Heart left ventricle (tissue), 16 donors: ENCODE measurements around the gene ABCD1. TPM values are rescaled to one million over a fixed set of nuclear protein-coding genes. Genes with fewer than 3 reads are reported as not detected.
A peak's percentile ranks its signal among the peaks of the same experiment; 100 is the strongest.

Experiments used
- ATAC-seq, 4 donors: fragments of 200-7000 bp; cut with Tn5 transposase; one replicate each; pipeline ENCODE4 v1.9.1; 2020 to 2022; ENCODE audit warnings: moderate library complexity in 4 of 4, mild to moderate bottlenecking in 3 of 4, moderate number of reproducible peaks in 1 of 4
- DNase-seq, 5 donors: peaks; one replicate each; pipeline ENCODE4 v3.0.0-alpha.2; 2020
- H3K27ac ChIP-seq, 12 donors: fragments of 200-600 bp; sonication (generic) in 4 of 12; one replicate each; pipeline versions ENCODE4 v1.5.0 to v1.8.0; 2016 to 2022; ENCODE audit warnings: mild to moderate bottlenecking in 2 of 12
- H3K27me3 ChIP-seq, 9 donors: fragments of 200-600 bp; sonication (generic) in 2 of 9; one replicate each; pipeline versions ENCODE4 v1.5.1 to v1.8.0; 2016 to 2022; ENCODE audit warnings: mild to moderate bottlenecking in 3 of 9
- H3K36me3 ChIP-seq, 9 donors: fragments of 200-600 bp; sonication (generic) in 2 of 9; one replicate each; pipeline versions ENCODE4 v1.5.0 to v1.8.0; 2018 to 2022; ENCODE audit warnings: mild to moderate bottlenecking in 2 of 9
- H3K4me1 ChIP-seq, 12 donors: fragments of 200-600 bp; sonication (generic) in 4 of 12; one replicate each; pipeline versions ENCODE4 v1.5.0 to v1.8.0; 2016 to 2022; ENCODE audit warnings: mild to moderate bottlenecking in 3 of 12
- H3K4me3 ChIP-seq, 12 donors: fragments of 200-600 bp; sonication (generic) in 4 of 12; one replicate each; pipeline versions ENCODE4 v1.5.0 to v1.8.0; 2017 to 2022; ENCODE audit warnings: mild to moderate bottlenecking in 9 of 12, moderate library complexity in 4 of 12
- H3K9me3 ChIP-seq, 12 donors: fragments of 200-600 bp; sonication (generic) in 4 of 12; one replicate each; pipeline versions ENCODE4 v1.5.0 to v1.8.0; 2016 to 2022; ENCODE audit warnings: mild to moderate bottlenecking in 1 of 12
- POLR2A ChIP-seq, 2 donors: fragments of 450-650 bp; IDR thresholded peaks; one replicate each; pipeline ENCODE4 v1.6.1; 2017; ENCODE audit warnings: antibody characterized with exemption in 2 of 2, mild to moderate bottlenecking in 2 of 2, moderate library complexity in 2 of 2
- WGBS, 4 donors: extraction: QIAGEN DNeasy Blood & Tissue Kit in 2 of 4; methylation state at CpG; one replicate each; pipeline versions ENCODE4 v1.1.5 to v1.1.7; 2013 to 2018; 5-methylcytosine and 5-hydroxymethylcytosine counted together
- intact Hi-C, 10 donors: fragments of 100-400 bp; cut with DNase I; formaldehyde crosslinking; loops; one replicate each; pipeline versions ENCODE4 v1.11.1 to v1.14.2; 2022
- polyA plus RNA-seq, 2 donors: library from polyadenylated mRNA; stranded (reverse); fragments of 200-250 nt; gene quantifications; one replicate each; pipeline ENCODE4 v1.2.3, GENCODE V29; 2013
- total RNA-seq, 9 donors: library from RNA; depleted of rRNA in 2 of 9; stranded (reverse); fragments of >200 nt in 2 of 9; fragmentation: NEBNext Ultra II Directional in 3 of 9; extraction: Animal tissue kit (Norgen Biotek cat#: 25700) in 3 of 9; gene quantifications; one replicate each; pipeline versions ENCODE4 v1.1.0 to v1.2.4, GENCODE V29; 2016 to 2023
- TF ChIP-seq, protein P1 (sequence below), 12 donors: fragments of 200-600 bp; sonication (generic) in 4 of 12; IDR thresholded peaks; one replicate each; pipeline versions ENCODE4 v1.5.0 to v1.8.0; 2018 to 2022; ENCODE audit warnings: antibody characterized with exemption in 12 of 12, mild to moderate bottlenecking in 5 of 12
- donor health status: ischemic (EF 13 %, LVEDD 7.1; RV severe dilation, severe dysfunction).
- donor health status: healthy with polysubstance abuse.
- donor health status: DM: no; HTN: yes; CAD: no.
- donor health status: DM: no; HTN: no; CAD: no.
- donor health status: ischemic (EF 25% LVEDD 6.9; RV normal size, moderate dysfunction).
- donor health status: ischemic (EF 25% LVEDD 5.7; RV mildly dilated, moderate dysfunction).
- donor health status: healthy.
- donor health status: DM: yes; HTN: yes; CAD: no.
- donor health status: ischemic (EF 35%, LVEDD 5.7; RV mildly dilated, moderate dysfunction).
- donor health status: nonischemic (EF 11% LVEDD 7.7; RV severe dilation, severe dysfunction).
- donor health status: DM: yes; HTN: yes; CAD: no.
- donor health status: PGD.
- donor health status: ischemic (EF 29% LVEDD 5.4; RV normal size, mild dysfunction).
- donor health status: nonischemic (EF 23%, LVEDD 6.1; RV moderate dilation, normal function).

Gene ABCD1
- total and polyA plus RNA-seq, 11 donors: 12.9 to 25.6 (median 15.6) TPM

DNA sequence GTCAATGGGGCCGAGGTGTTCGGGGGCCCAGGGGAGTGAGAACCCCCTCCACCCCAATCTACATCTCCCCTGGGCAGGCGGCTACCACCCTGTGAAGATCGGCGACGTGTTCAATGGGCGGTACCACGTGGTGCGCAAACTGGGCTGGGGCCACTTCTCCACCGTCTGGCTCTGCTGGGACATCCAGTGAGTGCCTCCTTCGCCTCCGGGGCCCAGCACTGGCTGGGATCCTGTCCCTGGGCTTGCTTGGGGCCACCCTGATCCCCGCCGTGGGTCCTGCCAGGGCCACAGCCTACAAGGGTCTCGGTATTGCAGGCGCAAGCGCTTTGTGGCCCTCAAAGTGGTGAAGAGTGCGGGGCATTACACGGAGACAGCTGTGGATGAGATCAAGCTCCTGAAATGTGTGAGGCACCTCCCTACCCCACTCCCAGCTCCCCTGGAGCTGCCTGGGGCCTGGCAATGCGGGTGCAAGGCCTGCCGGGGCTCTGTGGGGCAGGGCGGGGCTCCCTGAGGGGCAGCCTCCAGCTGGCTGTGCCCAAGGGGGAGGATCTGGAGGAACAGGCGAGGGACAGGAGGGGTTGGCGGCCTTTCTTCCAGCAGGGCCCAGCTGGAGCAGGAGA is 56.9 kb downstream of the ABCD1 start:
- intact Hi-C loops: no loop called here
- ATAC-seq (peak; percentile 57 to 75 (median 64)), DNase-seq (peak in 1 of 5 donors; percentile 24)
- Histone ChIP-seq H3K36me3 (peaks cover 0 to 34% (median 5%) of the 10 kb centered on the region in 9 donors), H3K27ac (peak overlapping the region in 11 of 12 donors; percentile 57 to 89 (median 76)), H3K4me3 (peak overlapping the region in 9 of 12 donors; percentile 25 to 50 (median 39)), H3K27me3 (peaks cover 0 to 23% (median 0%) of the 10 kb centered on the region in 9 donors), H3K4me1 (peaks cover 0 to 21% (median 2%) of the 10 kb centered on the region in 12 donors), H3K9me3 (no peaks in the 10 kb centered on the region)
- WGBS, 4 donors: 48 to 67% (median 53%) methylated on average over 10 to 24 of the region's 24 CpGs
- TF ChIP-seq, protein P1, sequence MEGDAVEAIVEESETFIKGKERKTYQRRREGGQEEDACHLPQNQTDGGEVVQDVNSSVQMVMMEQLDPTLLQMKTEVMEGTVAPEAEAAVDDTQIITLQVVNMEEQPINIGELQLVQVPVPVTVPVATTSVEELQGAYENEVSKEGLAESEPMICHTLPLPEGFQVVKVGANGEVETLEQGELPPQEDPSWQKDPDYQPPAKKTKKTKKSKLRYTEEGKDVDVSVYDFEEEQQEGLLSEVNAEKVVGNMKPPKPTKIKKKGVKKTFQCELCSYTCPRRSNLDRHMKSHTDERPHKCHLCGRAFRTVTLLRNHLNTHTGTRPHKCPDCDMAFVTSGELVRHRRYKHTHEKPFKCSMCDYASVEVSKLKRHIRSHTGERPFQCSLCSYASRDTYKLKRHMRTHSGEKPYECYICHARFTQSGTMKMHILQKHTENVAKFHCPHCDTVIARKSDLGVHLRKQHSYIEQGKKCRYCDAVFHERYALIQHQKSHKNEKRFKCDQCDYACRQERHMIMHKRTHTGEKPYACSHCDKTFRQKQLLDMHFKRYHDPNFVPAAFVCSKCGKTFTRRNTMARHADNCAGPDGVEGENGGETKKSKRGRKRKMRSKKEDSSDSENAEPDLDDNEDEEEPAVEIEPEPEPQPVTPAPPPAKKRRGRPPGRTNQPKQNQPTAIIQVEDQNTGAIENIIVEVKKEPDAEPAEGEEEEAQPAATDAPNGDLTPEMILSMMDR (IDR thresholded peaks at IDR 0.05): no peak
- no peak for TF ChIP-seq POLR2A (IDR thresholded peaks at IDR 0.05)

DNA sequence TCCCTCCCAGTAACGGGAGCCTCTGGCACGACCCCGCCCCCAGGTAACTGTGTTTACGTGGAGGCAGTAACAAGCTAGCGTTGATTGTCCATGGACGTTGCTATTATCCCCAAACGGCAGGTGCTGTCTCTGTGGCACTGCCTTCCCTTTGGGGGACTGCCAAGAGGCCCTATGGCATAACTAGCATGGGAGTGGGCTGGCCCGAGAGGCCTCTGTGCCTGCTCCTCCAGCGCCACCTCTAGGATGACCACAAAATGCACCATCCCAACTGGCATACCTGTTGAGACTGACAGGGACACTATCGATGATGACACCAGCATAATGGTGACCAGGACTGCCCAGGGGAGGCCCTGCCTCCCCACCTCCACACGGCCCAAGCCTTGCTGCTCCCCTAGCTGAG is 57.7 kb downstream of the ABCD1 start:
- WGBS, 4 donors: 45 to 67% (median 55%) methylated on average over 4 to 11 of the region's 11 CpGs
- Histone ChIP-seq H3K36me3 (peaks cover 0 to 42% (median 9%) of the 10 kb centered on the region in 9 donors), H3K4me3 (peak overlapping the region in 2 of 12 donors; percentile 36 to 40), H3K9me3 (no peaks in the 10 kb centered on the region), H3K27ac (peak overlapping the region in 3 of 12 donors; percentile 76 to 88 (median 87)), H3K4me1 (peaks cover 0 to 21% (median 2%) of the 10 kb centered on the region in 12 donors), H3K27me3 (peaks cover 0 to 23% (median 0%) of the 10 kb centered on the region in 9 donors)
- ATAC-seq: peak in 1 of 4 donors; percentile 22
- DNase-seq: no peak
- TF ChIP-seq, protein P1 (IDR thresholded peaks at IDR 0.05): peak in 1 of 12 donors; percentile 10
- TF ChIP-seq POLR2A (IDR thresholded peaks at IDR 0.05): no peak
- intact Hi-C loops: no loop called here

DNA sequence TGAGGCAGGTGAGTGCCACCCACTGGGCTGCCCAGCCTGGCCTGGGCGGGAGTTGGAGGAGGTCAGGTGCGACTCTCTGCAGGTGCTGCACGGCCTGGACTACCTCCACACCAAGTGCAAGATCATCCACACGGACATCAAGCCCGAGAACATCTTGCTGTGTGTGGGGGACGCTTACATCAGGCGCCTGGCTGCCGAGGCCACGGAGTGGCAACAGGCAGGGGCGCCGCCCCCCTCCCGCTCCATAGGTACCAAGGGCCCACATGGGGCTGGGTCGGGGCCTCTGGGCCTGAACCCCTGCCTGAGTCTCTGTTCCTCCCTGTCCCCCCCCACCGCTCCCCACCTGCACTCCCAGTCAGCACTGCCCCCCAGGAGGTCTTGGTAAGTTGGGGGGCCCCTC is 58.2 kb downstream of the ABCD1 start:
- no peak for DNase-seq
- peaks cover 0 to 18% (median 0%) of the 10 kb centered on the region in 9 donors for H3K27me3 ChIP-seq
- TF ChIP-seq POLR2A (IDR thresholded peaks at IDR 0.05): no peak
- TF ChIP-seq, protein P1 (IDR thresholded peaks at IDR 0.05): no peak
- no peaks in the 10 kb centered on the region for H3K9me3 ChIP-seq
- intact Hi-C loops: no loop called here
- H3K4me1 ChIP-seq: peaks cover 0 to 21% (median 2%) of the 10 kb centered on the region in 12 donors
- no peak for ATAC-seq
- H3K36me3 ChIP-seq: peaks cover 0 to 48% (median 15%) of the 10 kb centered on the region in 9 donors
- H3K4me3 ChIP-seq: no peak overlapping the region
- H3K27ac ChIP-seq: no peak overlapping the region
- WGBS, 4 donors: 80 to 97% (median 93%) methylated on average over 1 to 14 of the region's 14 CpGs

DNA sequence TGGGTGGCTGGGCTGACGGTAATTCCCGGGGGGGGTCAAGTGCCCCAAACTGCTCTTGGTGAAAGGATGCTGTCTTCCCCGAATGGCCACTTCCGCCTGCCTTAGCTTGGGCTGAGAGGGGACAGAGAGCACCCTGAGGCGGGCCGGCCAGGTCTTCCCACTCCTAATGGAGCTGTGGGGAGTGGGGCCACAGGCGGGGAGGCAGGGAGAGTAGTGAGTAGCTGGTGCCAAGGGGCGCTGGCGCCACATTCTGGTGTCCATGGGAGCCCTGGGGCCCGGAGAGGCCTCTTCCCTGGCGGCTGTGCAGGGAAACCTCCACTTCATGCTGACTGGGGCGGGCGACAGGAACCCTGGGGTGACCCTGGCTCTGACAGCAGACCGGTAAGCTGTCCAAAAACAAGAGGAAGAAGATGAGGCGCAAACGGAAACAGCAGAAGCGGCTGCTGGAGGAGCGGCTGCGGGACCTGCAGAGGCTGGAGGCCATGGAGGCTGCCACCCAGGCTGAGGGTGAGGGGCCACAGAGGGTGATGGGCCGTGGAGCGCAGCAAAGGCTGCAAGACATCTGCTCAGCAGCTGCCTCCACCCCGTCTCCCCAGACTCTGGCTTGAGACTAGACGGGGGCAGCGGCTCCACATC is 58.8 kb downstream of the ABCD1 start:
- Histone ChIP-seq H3K9me3 (no peaks in the 10 kb centered on the region), H3K4me3 (no peak overlapping the region), H3K36me3 (peaks cover 0 to 54% (median 17%) of the 10 kb centered on the region in 9 donors), H3K27me3 (peaks cover 0 to 14% (median 0%) of the 10 kb centered on the region in 9 donors), H3K4me1 (peaks cover 0 to 21% (median 2%) of the 10 kb centered on the region in 12 donors), H3K27ac (no peak overlapping the region)
- WGBS, 4 donors: 64 to 82% (median 75%) methylated on average over 18 to 24 of the region's 24 CpGs
- DNase-seq (no peak), ATAC-seq (no peak)
- TF ChIP-seq, protein P1 (IDR thresholded peaks at IDR 0.05): no peak
- TF ChIP-seq POLR2A (IDR thresholded peaks at IDR 0.05): no peak
- intact Hi-C loops: no loop called here
